Measurements from ENCODE around the gene PLBD1. TPM values are rescaled to one million over a fixed set of nuclear protein-coding genes. Genes with fewer than 3 reads are reported as not detected.

The PLBD1 gene
- total and polyA plus RNA-seq, 4 donors, result 9.5 to 40.9 (median 25.8) TPM

- Histone ChIP-seq H3K27me3 (ENCODE audit: control insufficient read depth in 3 of 3, insufficient read depth in 3 of 3, low read length in 2 of 3) (no peaks in the 10 kb centered on the region), H3K36me3 (ENCODE audit: control insufficient read depth in 4 of 4, insufficient read depth in 4 of 4, low read length in 4 of 4) (peaks cover 0 to 15% (median 2%) of the 10 kb centered on the region in 4 donors), H3K4me3 (no peak overlapping the region), H3K9ac (ENCODE audit: insufficient read depth in 1 of 2, low read length in 2 of 2) (no peak overlapping the region), H3K4me1 (ENCODE audit: control insufficient read depth in 5 of 5, insufficient read depth in 5 of 5, low read length in 5 of 5) (no peaks in the 10 kb centered on the region), H3K27ac (ENCODE audit: low read depth in 1 of 2, low read length in 1 of 2) (no peak overlapping the region), H3K9me3 (ENCODE audit: control insufficient read depth in 4 of 4, insufficient read depth in 3 of 4, low read length in 3 of 4) (no peaks in the 10 kb centered on the region)
- ATAC-seq (ENCODE audit: insufficient read depth, low FRiP score), result no peak
- no peak for DNase-seq
- WGBS, 2 donors, result 90 to 99% methylated on average over 5 of the region's 5 CpGs
- TF ChIP-seq, protein P1, sequence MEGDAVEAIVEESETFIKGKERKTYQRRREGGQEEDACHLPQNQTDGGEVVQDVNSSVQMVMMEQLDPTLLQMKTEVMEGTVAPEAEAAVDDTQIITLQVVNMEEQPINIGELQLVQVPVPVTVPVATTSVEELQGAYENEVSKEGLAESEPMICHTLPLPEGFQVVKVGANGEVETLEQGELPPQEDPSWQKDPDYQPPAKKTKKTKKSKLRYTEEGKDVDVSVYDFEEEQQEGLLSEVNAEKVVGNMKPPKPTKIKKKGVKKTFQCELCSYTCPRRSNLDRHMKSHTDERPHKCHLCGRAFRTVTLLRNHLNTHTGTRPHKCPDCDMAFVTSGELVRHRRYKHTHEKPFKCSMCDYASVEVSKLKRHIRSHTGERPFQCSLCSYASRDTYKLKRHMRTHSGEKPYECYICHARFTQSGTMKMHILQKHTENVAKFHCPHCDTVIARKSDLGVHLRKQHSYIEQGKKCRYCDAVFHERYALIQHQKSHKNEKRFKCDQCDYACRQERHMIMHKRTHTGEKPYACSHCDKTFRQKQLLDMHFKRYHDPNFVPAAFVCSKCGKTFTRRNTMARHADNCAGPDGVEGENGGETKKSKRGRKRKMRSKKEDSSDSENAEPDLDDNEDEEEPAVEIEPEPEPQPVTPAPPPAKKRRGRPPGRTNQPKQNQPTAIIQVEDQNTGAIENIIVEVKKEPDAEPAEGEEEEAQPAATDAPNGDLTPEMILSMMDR (IDR thresholded peaks at IDR 0.05; ENCODE audit: control extremely low read depth, extremely low read depth), result no peak
These were observed 30.6 kb downstream of the PLBD1 start for GRCh38 chr12:14537088-14537487.

DNA sequence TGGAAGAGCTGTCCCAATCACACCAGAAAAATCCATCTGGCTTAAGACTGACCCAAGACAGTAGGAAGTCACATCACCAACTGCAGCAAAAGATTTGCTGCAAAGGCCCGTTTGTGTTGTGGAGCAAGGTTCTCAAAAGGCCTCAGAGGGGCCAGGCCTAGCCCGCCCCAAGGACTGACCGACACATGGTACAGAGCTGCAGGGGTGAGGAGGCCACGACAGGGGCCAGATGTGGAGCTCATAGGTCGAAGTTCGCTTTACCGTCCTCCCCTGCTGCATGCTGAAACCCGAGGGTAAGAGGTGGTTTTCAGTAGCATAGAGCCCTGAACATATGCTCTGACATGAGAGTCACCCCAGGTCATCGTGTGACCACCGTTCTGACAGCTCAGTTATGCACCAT lies 35.5 kb downstream of the PLBD1 start:
- Histone ChIP-seq H3K9ac (ENCODE audit: insufficient read depth in 1 of 2, low read length in 2 of 2) (no peak overlapping the region), H3K4me1 (ENCODE audit: control insufficient read depth in 5 of 5, insufficient read depth in 5 of 5, low read length in 5 of 5) (no peaks in the 10 kb centered on the region), H3K27me3 (ENCODE audit: control insufficient read depth in 3 of 3, insufficient read depth in 3 of 3, low read length in 2 of 3) (no peaks in the 10 kb centered on the region), H3K36me3 (ENCODE audit: control insufficient read depth in 4 of 4, insufficient read depth in 4 of 4, low read length in 4 of 4) (peaks cover 0 to 12% (median 2%) of the 10 kb centered on the region in 4 donors), H3K27ac (ENCODE audit: low read depth in 1 of 2, low read length in 1 of 2) (no peak overlapping the region), H3K4me3 (no peak overlapping the region), H3K9me3 (ENCODE audit: control insufficient read depth in 4 of 4, insufficient read depth in 3 of 4, low read length in 3 of 4) (no peaks in the 10 kb centered on the region)
- ATAC-seq (ENCODE audit: insufficient read depth, low FRiP score) (no peak), DNase-seq (no peak)
- WGBS, 2 donors, result 94 to 96% methylated on average over 10 of the region's 10 CpGs
- TF ChIP-seq, protein P1 (IDR thresholded peaks at IDR 0.05; ENCODE audit: control extremely low read depth, extremely low read depth), result no peak

DNA sequence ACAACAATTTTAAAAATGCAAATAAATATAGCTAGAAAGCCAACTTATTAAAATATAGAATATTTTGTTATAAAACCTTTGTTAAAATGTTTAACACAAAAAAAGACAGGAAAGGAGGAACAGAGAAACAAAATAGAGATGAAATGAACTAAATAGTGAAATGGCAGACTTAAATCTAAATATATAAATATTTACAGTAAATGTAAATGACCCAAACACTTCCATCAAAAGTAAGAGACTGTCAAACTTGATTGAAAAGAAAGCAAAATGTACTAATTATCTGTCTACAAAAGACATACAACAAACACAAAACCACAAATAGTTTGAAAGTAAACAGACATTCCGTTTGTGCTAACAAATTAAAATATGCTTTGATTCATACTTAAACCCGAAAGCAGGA lies 41.7 kb downstream of the PLBD1 start:
- DNase-seq (no peak), ATAC-seq (ENCODE audit: insufficient read depth, low FRiP score) (no peak)
- Histone ChIP-seq H3K4me1 (ENCODE audit: control insufficient read depth in 5 of 5, insufficient read depth in 5 of 5, low read length in 5 of 5) (no peaks in the 10 kb centered on the region), H3K9me3 (ENCODE audit: control insufficient read depth in 4 of 4, insufficient read depth in 3 of 4, low read length in 3 of 4) (peaks cover 0 to 8% (median 4%) of the 10 kb centered on the region in 4 donors), H3K27ac (ENCODE audit: low read depth in 1 of 2, low read length in 1 of 2) (no peak overlapping the region), H3K4me3 (no peak overlapping the region), H3K27me3 (ENCODE audit: control insufficient read depth in 3 of 3, insufficient read depth in 3 of 3, low read length in 2 of 3) (no peaks in the 10 kb centered on the region), H3K9ac (ENCODE audit: insufficient read depth in 1 of 2, low read length in 2 of 2) (no peak overlapping the region), H3K36me3 (ENCODE audit: control insufficient read depth in 4 of 4, insufficient read depth in 4 of 4, low read length in 4 of 4) (peaks cover 0 to 3% (median 0%) of the 10 kb centered on the region in 4 donors)
- 92 to 97% methylated on average over 2 of the region's 2 CpGs for WGBS, 2 donors
- TF ChIP-seq, protein P1 (IDR thresholded peaks at IDR 0.05; ENCODE audit: control extremely low read depth, extremely low read depth), result no peak

DNA sequence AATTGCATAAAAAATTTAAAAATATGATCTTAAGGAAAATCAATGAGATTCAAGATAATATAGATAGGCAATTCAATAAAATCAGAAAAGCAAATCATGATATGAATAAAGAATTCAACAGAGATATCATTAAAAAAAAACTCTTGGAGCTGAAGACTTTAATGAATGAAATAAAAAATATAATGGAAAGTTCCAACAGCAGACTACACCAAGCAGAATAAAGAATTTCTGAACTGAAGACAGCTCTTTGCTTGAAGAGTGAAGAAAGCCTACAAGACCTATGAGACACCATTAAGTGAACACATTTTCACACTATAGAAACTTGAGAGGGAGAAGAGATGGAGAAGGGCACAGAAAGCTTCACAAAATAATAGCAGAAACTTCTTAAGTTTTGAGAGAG lies 45.9 kb downstream of the PLBD1 start:
- Histone ChIP-seq H3K27me3 (ENCODE audit: control insufficient read depth in 3 of 3, insufficient read depth in 3 of 3, low read length in 2 of 3) (no peaks in the 10 kb centered on the region), H3K4me1 (ENCODE audit: control insufficient read depth in 5 of 5, insufficient read depth in 5 of 5, low read length in 5 of 5) (no peaks in the 10 kb centered on the region), H3K4me3 (no peak overlapping the region), H3K9ac (ENCODE audit: insufficient read depth in 1 of 2, low read length in 2 of 2) (no peak overlapping the region), H3K27ac (ENCODE audit: low read depth in 1 of 2, low read length in 1 of 2) (no peak overlapping the region), H3K9me3 (ENCODE audit: control insufficient read depth in 4 of 4, insufficient read depth in 3 of 4, low read length in 3 of 4) (peaks cover 0 to 8% (median 5%) of the 10 kb centered on the region in 4 donors), H3K36me3 (ENCODE audit: control insufficient read depth in 4 of 4, insufficient read depth in 4 of 4, low read length in 4 of 4) (peaks cover 0 to 3% (median 0%) of the 10 kb centered on the region in 4 donors)
- ATAC-seq (ENCODE audit: insufficient read depth, low FRiP score), result no peak
- no peak for DNase-seq
- TF ChIP-seq, protein P1 (IDR thresholded peaks at IDR 0.05; ENCODE audit: control extremely low read depth, extremely low read depth), result no peak
